Glutamatergic neuron (in vitro differentiated cells): ENCODE results near the gene CDKN1C. TPM values are rescaled to one million over a fixed set of nuclear protein-coding genes. Genes with fewer than 3 reads are reported as not detected.
A peak's percentile ranks its signal among the peaks of the same experiment; 100 is the strongest.

Experiments used
- DNase-seq: peaks from one replicate; pipeline ENCODE4 v3.0.0; 2022
- H3K27ac Mint-ChIP-seq: one replicate; pipeline ENCODE4 v1.8.0; 2020; ENCODE audit warnings: mild to moderate bottlenecking, mixed read lengths, inconsistent platforms; ENCODE audit not compliant: unreplicated experiment
- H3K27me3 Mint-ChIP-seq: one replicate; pipeline ENCODE4 v1.8.0; 2020; ENCODE audit warnings: mild to moderate bottlenecking, moderate library complexity, mixed read lengths, inconsistent platforms; ENCODE audit not compliant: unreplicated experiment
- H3K36me3 Mint-ChIP-seq: one replicate; pipeline ENCODE4 v1.8.0; 2020; ENCODE audit warnings: mild to moderate bottlenecking, mixed read lengths, inconsistent platforms; ENCODE audit not compliant: unreplicated experiment
- H3K4me1 Mint-ChIP-seq: one replicate; pipeline ENCODE4 v1.8.0; 2020; ENCODE audit warnings: mild to moderate bottlenecking, low read depth, mixed read lengths, inconsistent platforms; ENCODE audit not compliant: unreplicated experiment
- H3K4me3 Mint-ChIP-seq: one replicate; pipeline ENCODE4 v1.8.0; 2020; ENCODE audit warnings: mild to moderate bottlenecking, mixed read lengths, inconsistent platforms; ENCODE audit not compliant: unreplicated experiment
- H3K9me3 Mint-ChIP-seq: one replicate; pipeline ENCODE4 v1.8.0; 2020; ENCODE audit warnings: mild to moderate bottlenecking, moderate library complexity, mixed read lengths, inconsistent platforms; ENCODE audit not compliant: unreplicated experiment
- CTCF ChIP-seq: fragments of 200-600 bp; sonication (generic); IDR thresholded peaks from one replicate; pipeline ENCODE4 v1.5.0; 2021; ENCODE audit not compliant: partially characterized antibody, unreplicated experiment
- total RNA-seq: library from RNA; stranded (reverse); fragmentation: NEBNext Ultra II Directional; extraction: Animal tissue kit (Norgen Biotek cat#: 25700); gene quantifications from one replicate; pipeline ENCODE4 v1.2.1, GENCODE V29; 2021; ENCODE audit not compliant: unreplicated experiment

Gene CDKN1C
- total RNA-seq, 1 donor from 2014 or later, result 391 TPM

- Mint-ChIP-seq H3K36me3 (peaks cover 10% of the 10 kb centered on the region), H3K27ac (no peak overlapping the region), H3K27me3 (peaks cover 19% of the 10 kb centered on the region), H3K4me1 (peaks cover 12% of the 10 kb centered on the region), H3K4me3 (peak overlapping the region; percentile 34), H3K9me3 (peaks cover 12% of the 10 kb centered on the region)
- no peak for TF ChIP-seq CTCF
- DNase-seq, result no peak
These were observed 15.7 kb upstream of the CDKN1C start for GRCh38 chr11:2901196-2901796.

- Mint-ChIP-seq H3K27me3 (peaks cover 16% of the 10 kb centered on the region), H3K4me3 (no peak overlapping the region), H3K4me1 (peaks cover 12% of the 10 kb centered on the region), H3K27ac (no peak overlapping the region), H3K9me3 (peaks cover 11% of the 10 kb centered on the region), H3K36me3 (peaks cover 3% of the 10 kb centered on the region)
- no peak for DNase-seq
- TF ChIP-seq CTCF, result no peak
These were observed 13.7 kb upstream of the CDKN1C start for GRCh38 chr11:2899080-2899783.

- peaks cover 15% of the 10 kb centered on the region for H3K27me3 Mint-ChIP-seq
- H3K9me3 Mint-ChIP-seq, result peaks cover 9% of the 10 kb centered on the region
- no peak overlapping the region for H3K4me3 Mint-ChIP-seq
- H3K27ac Mint-ChIP-seq, result no peak overlapping the region
- H3K4me1 Mint-ChIP-seq, result peaks cover 9% of the 10 kb centered on the region
- no peak for TF ChIP-seq CTCF
- H3K36me3 Mint-ChIP-seq, result peaks cover 3% of the 10 kb centered on the region
- no peak for DNase-seq
These were observed 12.9 kb upstream of the CDKN1C start for GRCh38 chr11:2898366-2899079.

- no peak overlapping the region for H3K4me3 Mint-ChIP-seq
- peaks cover 9% of the 10 kb centered on the region for H3K4me1 Mint-ChIP-seq
- H3K27me3 Mint-ChIP-seq, result peaks cover 15% of the 10 kb centered on the region
- H3K36me3 Mint-ChIP-seq, result peaks cover 3% of the 10 kb centered on the region
- DNase-seq, result no peak
- H3K27ac Mint-ChIP-seq, result no peak overlapping the region
- TF ChIP-seq CTCF, result no peak
- peaks cover 9% of the 10 kb centered on the region for H3K9me3 Mint-ChIP-seq
These were observed 11.5 kb upstream of the CDKN1C start for GRCh38 chr11:2897048-2897447.

GRCh38 chr11:2896047-2896446 is 10.5 kb upstream of the CDKN1C start:
- DNase-seq, result no peak
- H3K4me1 Mint-ChIP-seq, result peaks cover 9% of the 10 kb centered on the region
- H3K9me3 Mint-ChIP-seq, result peaks cover 9% of the 10 kb centered on the region
- no peak overlapping the region for H3K4me3 Mint-ChIP-seq
- H3K27me3 Mint-ChIP-seq, result peaks cover 10% of the 10 kb centered on the region
- no peak overlapping the region for H3K27ac Mint-ChIP-seq
- no peak for TF ChIP-seq CTCF
- H3K36me3 Mint-ChIP-seq, result peaks cover 3% of the 10 kb centered on the region
